Fibroblast of skin of right biceps (primary cell): ENCODE measurements around the gene GRAMD1C.
A peak's percentile ranks its signal among the peaks of the same experiment; 100 is the strongest.
"Not testable (repeated sequence)": the region's sequence is repeated elsewhere in the genome, so short reads cannot be mapped to it uniquely, and the experiment has no call there.

Source experiments
- DNase-seq: peaks from one replicate; pipeline ENCODE4 v3.0.0-alpha.2; 2013

The GRAMD1C gene

DNA sequence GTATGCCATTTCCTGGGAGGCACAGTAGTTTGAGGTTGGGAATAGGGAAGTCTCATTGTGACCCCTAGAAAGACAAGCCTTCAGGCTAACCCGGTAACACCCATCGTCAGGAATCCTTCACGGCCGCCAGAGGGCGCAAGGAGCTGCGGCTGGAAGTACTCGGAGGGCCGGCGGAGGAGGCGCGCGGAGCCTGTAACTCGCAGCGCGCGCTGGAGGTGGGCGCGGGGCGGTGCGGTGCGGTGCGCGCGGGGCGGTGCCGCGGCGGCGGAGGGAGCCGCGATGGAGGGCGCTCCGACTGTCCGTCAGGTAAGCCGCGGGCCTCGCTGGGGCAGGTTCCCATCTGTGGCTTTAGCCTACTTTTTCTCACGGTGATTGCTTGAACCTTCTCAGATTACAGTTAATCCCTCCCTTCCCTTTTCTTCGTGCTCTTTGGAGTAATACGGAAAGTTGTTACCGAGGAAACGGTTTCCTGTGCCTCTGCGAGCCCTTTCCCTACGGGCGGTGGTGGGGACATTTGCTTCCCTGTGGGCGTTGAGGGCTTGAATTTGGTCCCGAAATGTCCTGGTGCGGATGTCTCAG is at the start of gene GRAMD1C:
TSS of gene GRAMD1C (plus strand) at position 158 of the 579 bp plus-strand sequence. CDS start at position 280, 122 bp downstream.
- peak; percentile 89 for DNase-seq

DNA sequence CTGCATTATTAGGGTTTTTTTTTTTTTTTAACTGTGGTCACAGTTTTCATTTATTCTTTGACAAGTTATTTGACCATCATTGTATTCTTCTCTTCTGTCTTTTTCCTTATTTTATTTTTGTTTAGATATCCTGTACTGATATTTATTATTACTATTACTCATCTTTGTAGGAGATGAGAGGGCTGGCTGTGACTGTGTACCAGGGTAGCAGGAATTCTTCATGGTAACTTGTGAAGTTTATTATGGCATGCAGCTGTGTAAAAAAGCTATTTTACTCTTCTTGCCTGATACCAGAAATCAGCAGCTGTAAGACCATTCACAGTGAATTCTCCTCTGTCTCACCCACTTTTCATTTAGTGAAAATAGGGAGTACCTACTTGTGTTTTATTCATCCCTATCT is 47.2 kb upstream of the GRAMD1C start:
- no peak for DNase-seq

DNA sequence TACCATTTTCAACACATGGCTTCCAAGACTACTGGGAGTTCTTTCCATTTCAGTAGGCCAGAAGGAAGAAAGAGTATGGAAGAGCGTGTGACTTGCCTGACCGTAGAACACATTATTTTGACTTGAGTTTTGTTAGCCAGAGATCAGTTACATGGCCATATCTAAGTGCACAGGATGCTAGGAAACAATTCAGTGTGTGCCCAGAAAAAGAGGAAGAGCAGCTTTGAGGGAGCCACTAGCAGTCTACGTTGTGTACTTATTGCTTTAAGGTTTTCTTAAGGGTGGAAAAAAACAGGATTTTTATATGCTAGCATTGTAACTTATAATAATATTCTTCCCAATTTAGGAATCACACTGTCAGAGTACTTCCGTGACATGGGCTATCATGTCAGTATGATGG is 44.1 kb upstream of the GRAMD1C start:
- DNase-seq = no peak

DNA sequence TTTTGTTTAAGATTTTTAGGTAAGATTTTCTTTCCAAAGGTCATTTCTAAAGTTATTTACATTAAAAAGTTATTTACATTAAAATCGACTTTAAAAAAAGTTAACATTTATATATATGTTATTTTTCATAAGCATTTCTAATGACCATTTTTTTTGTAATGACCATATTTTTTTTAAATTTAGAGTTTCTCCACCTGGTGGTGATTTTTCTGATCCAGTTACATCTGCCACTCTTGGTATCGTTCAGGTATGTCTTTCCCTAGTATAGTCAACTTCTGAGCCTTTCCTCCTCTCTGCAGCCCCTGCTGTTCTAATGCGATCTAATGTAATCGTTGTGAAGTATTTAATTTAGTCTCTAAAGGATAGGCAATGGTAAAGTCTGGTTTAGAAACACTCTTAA is 42.9 kb upstream of the GRAMD1C start:
- no peak for DNase-seq

DNA sequence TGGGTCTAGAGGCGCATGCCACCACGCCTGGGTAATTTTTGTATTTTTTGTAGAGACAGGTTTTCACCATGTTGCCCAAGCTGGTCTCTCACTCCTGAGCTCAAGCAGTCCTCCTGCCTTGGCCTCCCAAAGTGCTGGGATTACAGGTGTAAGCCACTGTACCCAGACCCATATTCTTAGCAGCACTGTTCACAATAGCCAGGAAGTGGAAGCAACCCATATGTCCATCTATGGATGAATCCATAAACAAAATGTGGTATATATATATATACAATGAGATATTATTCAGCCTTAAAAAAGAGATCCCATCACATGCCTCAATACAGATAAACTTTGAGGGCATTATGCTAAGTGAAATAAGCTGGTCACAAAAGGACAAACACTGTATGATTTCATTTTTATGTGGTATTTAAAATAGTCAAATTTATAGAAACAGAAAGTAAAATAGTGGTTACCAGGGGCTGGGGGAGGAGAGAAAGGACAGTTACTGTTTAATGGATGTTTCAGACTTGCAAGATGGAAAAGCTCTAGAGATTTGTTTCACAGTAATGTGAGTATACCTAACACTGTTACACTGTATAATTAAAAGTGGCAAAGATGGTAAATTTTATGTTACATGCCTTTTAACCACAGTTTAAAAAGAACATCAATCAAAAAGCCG is 35.7 kb upstream of the GRAMD1C start:
- no peak for DNase-seq

DNA sequence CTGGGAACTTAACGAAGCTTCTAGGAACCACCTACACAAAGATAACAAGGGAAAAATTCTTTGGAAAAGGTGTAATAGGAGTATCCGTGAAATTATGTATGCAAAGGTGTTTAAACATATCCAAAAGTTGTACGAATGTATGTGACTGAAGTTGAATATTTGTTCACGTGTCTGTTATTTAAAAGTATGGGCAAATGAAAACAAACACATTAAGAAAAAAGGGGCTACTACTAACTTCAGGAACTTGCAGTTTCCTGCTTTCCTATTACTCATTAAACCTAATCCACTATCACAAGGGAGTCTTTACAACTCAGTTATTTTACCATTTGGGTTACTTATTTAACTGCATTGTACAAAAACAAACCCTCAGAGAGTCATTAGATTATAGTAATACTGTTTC is 33.9 kb upstream of the GRAMD1C start:
- no peak for DNase-seq

DNA sequence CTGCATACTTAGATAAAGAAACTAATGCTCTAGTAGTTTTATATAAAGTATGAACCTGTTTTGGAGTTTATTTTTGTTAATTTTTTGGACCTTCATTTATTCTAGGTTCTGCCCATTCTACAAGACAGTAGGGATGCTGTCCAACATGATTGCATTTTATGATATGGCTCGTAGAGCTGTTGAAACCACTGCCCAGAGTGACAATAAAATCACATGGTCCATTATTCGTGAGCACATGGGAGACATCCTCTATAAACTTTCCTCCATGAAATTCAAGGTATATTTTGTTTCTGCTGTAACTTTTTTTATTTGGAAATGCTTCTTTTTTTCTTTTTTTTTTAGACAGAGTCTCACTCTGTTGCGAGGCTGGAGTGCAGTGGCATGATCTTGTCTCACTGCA is 33.3 kb upstream of the GRAMD1C start:
- DNase-seq = no peak

DNA sequence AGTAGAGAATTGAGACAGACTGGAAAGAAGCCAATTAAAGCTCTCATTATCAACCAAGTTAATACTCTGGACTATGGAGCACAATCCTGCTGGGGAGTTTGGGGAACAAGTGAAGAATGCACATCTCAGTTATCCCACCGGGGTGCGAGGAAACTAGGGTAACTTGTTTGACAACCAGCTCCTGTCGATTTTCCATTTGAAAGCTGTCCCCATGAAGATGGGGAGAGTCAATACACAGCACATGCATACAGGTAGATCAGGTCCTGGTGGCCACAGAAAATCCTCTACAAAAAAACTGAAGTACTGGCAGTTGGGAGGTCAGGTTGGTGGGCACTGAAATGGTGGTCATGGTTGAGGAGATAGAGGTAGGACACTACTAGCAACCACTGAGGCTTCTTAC is 25.7 kb upstream of the GRAMD1C start:
- DNase-seq = no peak

DNA sequence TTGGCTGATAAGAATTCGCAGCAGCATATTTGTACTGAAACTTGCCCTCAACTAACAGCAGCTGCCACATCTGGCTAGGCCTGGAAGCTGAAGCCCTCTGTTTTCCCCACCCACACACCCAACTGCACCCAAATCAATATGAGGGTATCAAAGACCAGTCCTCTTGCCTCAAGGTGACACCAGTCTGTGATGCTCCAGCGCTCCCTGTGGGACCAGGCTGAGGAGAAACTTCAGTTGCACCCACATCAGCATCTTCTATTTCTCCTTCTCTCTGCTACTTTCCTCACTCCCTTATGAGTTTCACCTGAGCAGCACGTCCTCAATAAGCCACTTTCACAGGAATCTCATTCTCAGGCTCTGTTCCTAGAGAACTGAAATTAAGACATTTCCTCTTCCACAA is 18.7 kb upstream of the GRAMD1C start:
- no peak for DNase-seq

DNA sequence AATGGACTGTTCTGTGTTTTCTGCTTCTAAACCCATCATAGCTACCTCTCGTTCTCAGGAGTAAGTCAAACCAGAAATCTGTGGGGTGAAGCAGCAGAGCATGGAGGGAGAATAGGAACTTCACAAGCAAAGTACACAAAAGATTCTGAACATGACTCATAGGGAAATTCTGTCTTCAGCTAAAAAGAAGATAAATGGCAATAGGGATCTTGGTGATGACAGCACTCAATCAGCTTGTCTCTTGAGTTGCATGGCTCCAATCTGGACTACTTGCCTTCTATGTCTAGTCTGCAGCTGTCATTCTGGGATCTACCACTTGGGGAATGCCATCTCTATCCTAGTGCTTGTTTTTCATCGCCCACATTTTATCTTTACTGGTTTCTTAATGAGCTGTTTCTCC is 13.5 kb upstream of the GRAMD1C start:
- peak; percentile 64 for DNase-seq

DNA sequence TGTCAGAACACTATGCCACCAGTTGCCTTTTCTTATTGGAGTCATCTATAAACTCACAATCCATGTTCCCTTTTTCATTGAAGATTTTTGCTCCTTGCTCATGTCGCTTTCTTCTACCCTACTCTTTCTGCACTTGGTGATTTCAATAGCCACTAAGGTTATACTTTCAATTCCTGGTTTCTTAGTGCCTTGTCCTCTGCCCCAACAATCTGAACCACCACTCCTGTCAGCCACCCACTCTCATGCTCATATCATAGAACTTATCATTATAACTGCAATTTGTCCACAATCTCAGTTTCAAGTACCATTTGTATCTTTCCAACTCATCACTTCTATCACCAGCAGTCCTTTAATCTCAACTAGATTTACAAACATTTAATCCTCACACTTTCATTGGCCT is 10.0 kb upstream of the GRAMD1C start:
- no peak for DNase-seq

DNA sequence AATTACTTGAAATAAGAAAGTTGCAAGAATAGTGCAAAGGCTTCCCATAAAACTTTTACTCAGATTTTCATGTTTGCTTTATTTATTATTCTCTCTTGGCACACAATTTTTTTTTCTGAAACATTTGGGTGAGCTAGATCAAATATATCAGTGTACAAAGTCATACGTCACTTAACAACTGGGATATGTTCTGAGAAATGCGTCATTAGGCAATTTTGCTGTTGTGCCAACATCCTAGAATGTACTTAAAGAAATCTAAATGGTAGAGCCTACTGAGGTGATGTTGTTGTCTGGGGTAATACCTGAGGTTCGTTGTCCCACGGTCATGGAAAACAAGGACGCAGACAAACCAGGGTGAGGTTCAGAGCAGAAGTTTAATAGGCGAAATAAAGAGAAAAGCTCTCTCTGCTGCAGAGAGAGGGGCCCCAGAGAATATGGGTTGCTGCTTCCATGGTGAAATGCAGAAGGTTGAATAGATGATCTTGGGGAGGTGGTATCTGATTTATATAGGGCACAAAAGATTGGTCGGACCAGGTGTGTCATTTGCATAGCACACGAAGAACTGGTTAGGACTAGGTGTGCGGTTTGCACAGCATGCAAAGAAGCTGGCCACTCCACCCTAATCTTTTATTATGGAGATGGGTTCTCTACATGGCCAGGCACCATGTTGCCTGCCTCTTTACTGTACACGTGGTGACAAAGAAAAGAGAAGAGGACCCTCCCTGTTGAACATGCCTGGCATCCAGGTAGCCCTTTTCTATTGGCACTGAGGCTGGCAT is 8.8 kb upstream of the GRAMD1C start:
- DNase-seq = no peak

DNA sequence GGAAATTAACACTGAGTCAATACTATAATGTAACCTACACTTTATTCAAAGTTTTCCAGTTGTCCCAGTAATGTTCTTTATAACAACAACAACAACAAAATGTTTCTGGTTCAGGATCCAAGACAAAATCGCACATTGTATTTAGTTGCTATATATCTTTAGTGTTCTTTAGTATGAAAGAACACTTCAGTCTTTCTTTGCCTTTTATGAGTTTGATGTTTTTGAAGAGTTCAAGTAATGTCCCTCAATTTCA is 7.6 kb upstream of the GRAMD1C start:
- DNase-seq = no peak

DNA sequence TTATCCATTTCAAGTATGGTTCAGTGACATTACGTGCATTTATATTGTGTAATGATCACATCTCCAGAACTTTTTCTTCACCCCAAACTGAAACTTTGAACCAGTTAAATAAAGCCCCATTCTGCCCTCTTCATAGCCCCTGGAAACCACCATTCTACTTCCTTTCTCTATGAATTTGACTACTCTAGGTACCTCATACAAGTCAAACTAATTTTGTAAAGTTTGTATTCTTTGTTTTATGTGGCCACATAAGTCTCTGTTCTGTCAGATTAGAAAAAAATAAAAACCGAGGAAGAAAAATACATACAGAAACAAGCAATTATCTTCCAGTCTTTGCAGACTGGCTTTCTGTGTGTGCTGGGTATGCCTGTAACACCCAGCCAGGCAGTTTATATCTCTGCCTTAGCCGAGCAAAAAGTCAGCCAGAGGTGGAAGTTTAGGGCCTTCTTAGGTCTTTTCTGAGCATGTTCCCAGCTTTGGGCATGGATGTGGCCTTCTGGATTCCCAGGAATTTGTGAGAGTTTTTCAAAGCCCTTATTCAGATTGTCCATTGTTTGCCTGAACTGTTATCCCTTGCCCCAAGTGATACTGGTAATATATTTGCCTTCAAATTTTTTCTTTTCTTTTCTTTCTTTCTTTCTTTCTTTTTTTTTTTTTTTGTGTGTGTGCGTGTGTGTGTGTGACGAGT is 6.0 kb upstream of the GRAMD1C start:
- DNase-seq = peak; percentile 15

DNA sequence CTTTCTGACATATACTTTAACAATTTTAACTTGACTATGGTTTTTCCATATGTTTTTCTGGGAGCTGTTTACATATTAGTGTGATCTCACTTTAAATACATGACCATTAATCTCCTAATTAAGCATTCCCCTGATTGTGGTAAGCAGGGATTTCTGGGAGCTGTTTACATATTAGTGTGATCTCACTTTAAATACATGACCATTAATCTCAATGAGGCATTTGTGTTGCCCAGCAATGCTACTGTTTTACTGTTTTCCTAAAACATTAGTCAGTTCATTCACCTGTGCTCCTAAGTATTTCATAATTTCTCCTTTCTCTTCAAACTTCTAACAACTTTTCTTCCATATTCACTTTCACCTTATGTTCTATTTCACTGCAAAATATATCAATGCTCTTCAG is 3.6 kb upstream of the GRAMD1C start:
- peak; percentile 33 for DNase-seq

DNA sequence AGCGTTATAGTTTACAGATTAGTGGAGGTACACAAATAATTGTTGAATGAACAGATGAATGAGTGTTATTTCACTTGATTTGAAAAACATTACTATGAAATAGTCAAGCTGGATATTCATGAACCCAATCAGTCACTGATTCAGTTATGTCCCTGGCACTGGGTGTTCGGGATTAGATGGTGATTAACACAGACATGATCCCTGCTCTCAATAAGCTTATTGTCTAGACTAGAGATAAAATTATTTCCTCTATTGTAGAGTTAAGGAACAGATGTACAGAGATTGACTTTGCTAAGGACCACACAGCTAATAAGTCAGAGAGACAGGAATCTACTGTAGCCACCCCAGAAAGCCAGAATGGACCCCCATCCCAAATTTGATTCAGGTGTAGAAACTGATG is 963 bp downstream of the GRAMD1C start:
- DNase-seq = no peak

DNA sequence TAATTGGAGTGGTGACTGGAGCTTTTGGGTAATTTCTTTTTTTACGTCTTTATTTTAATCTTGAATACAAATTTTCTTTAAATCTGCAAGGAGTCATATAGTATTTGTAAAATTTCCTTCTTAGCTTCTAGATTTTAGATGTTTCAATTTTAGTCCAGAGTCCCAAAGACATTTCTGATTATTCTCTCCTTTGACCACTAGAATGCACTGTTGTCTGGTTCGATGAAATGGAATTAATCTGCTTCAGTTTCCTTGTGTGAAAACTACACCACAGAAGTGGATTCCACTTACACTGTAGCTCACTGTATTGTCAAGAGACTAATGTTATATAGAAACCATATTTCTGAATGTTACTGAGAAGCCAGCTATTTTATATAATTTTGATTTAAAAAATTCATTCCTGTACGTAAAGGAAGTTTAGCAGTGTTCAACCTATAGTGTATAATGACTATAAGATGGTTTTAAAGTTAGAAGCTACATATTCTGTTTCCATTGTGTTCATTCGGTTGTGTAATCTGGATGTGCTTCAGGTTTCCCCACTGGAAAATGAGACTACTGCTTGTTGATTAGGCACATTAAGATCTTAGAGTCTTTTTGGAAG is 6.1 kb downstream of the GRAMD1C start:
- peak; percentile 46 for DNase-seq

DNA sequence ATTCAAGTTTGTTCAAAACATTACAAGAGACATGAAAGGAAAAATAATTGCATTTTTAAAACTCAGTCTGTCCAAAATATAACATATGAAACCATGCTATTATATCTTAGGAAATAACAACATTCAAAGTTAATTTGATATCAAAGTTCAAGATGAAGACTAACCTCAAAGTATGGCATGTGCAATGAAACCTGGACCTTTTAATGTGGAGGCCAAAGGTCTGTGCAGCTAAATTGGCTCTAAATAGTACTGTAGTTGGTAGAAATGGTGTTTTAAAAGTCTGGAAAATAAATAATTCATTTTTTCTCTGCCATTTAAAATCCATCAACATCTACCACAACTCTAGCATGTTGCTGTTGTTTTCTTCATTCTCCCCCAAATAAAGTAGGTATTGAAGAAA is 8.7 kb downstream of the GRAMD1C start:
- DNase-seq = no peak

DNA sequence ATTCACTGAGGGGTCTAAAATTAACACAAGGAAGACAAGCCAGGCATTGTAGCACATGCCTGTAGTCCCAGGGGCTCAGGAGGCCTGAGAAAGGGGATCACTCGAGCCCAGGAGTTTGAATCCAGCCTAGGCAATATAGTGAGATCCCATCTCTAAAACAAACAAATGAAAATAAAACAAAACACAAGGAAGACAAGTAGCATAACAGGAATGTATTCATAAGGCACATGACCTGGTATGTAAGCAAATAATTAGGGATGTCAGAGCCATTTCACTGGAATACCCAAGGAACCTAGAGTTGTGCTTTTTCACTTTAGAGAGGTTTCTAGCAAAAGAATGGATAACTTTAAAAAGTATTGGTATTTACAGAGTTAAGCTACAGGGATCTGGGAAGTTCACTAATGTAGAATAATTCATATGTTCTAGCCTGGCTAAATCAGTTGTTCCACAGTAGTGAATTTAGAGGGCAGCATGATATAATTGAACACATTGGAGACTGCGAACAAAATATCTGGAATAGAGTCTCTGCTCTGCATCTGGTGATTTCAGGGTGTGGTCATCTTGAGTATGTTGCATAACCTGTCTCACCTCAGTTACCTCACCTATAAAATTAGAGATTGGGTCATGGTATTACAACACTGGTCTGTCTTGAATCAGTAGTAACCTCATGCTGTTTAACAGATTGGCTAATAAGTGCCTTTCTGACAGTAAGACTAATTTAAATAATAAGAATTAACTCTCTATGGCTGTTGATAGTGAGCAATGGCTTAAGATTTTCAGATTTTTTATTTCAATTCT is 9.3 kb downstream of the GRAMD1C start:
- no peak for DNase-seq

DNA sequence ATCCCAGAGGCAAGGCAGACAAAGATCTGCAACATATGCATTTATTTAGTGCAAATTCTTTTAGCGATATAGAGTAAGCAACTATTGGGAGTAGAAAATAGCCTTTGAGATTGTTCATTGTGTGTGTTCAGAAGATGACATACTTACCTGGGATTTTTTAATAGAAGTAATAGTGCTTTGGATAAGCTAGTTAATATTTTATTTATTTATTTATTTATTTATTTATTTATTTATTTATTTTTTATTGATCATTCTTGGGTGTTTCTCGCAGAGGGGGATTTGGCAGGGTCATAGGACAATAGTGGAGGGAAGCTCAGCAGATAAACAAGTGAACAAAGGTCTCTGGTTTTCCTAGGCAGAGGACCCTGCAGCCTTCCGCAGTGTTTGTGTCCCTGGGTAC is 10.5 kb downstream of the GRAMD1C start:
- not testable (repeated sequence) for DNase-seq

DNA sequence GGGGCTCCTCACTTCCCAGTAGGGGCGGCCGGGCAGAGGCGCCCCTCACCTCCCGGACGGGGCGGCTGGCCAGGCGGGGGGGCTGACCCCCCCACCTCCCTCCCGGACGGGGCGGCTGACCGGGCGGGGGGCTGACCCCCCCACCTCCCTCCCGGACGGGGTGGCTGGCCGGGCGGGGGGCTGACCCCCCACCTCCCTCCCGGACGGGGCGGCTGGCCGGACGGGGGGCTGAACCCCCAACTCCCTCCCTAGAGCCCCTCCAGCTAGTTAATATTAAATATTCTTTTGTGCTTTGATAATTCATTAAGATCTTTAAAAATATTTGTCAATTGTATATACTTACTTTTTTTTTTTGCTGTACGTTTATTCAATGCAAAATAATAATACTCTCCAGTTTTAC is 11.3 kb downstream of the GRAMD1C start:
- not testable (repeated sequence) for DNase-seq

DNA sequence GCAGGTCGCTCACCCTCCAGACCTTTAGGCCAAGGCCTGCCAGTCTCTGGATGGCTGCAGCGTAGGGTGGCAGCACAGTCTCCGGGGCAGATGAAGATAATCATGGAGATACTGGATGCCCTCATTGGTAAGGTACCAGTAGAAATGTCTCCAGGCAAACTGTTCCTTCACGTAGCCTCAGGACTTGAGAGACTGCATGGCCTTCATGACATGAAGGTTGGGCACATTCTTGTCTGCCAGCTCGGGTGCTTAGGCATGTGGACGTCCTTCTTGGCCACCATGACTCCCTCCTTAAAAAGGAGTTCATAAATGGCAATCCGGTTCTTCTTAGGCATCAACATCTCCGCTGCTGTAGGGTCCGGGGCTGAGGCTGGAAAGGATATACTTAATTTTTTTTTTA is 11.8 kb downstream of the GRAMD1C start:
- not testable (repeated sequence) for DNase-seq

DNA sequence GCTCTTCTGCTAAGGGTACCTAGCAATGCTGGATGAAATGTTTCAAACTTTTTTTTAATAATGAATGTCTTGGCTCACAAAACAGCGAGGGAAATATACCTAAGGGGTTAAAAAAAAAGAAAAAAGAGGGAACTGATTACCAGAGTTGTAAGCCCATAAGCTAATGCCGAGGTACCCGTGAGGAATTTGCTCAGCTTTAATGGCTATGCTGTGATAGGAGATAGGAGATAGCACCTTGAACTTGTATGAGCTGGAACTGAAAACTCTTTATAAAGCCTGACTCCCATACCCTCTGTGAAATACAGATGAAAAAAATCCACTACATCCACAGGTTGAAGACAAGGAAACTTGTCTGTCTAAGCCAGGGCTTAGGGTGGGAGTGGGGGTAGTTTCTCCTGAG is 13.9 kb downstream of the GRAMD1C start:
- no peak for DNase-seq
